Upper lobe of left lung (tissue), 4 donors: ENCODE measurements around the gene NFIB.

Experiments used
- CTCF ChIP-seq, 6 experiments: fragments of 450-650 bp in 4 of 6; fragments of 200-600 bp in 2 of 6; sonication (generic) in 2 of 6; IDR thresholded peaks; one replicate each; pipeline ENCODE4 v1.5.1; 2016 to 2019; ENCODE audit warnings: antibody characterized with exemption in 6 of 6
- POLR2A ChIP-seq, 4 donors: fragments of 450-650 bp; IDR thresholded peaks; one replicate each; pipeline ENCODE4 v1.5.1; 2016 to 2017; ENCODE audit warnings: antibody characterized with exemption in 4 of 4, mild to moderate bottlenecking in 2 of 4
- POLR2AphosphoS5 ChIP-seq, 2 donors: sonication (generic); formaldehyde crosslinking; IDR thresholded peaks; one replicate each; pipeline ENCODE4 v1.5.1; 2017; ENCODE audit warnings: antibody characterized with exemption in 2 of 2

GRCh38 chr9:14278291-14278721 lies 35.6 kb downstream of the NFIB start:
- TF ChIP-seq POLR2AphosphoS5 (IDR thresholded peaks at IDR 0.05) (no peak), CTCF (IDR thresholded peaks at IDR 0.05) (no peak), POLR2A (IDR thresholded peaks at IDR 0.05) (no peak)
